Activated naive CD4-positive, alpha-beta T cell treated with Interleukin-2 at 50 U/mL for 16 hours (primary cell): ENCODE results near the gene SOST.
A peak's percentile ranks its signal among the peaks of the same experiment; 100 is the strongest.
"Not testable (repeated sequence)": the region's sequence is repeated elsewhere in the genome, so short reads cannot be mapped to it uniquely, and the experiment has no call there.

Experiments
- DNase-seq: peaks from one replicate; pipeline ENCODE4 v3.0.0-alpha.2; 2020

The SOST gene

GRCh38 chr17:43758497-43759174 is at the start of gene SOST:
TSS of gene SOST (minus strand) at chr17:43758791. CDS start at chr17:43758741, 50 bp downstream.
- DNase-seq = no peak

GRCh38 chr17:43808076-43808475 is 49.5 kb upstream of the SOST start:
- no peak for DNase-seq

- no peak for DNase-seq
Observed at GRCh38 chr17:43805117-43805516, 46.5 kb upstream of the SOST start.

- no peak for DNase-seq
Observed at GRCh38 chr17:43803758-43804157, 45.2 kb upstream of the SOST start.

GRCh38 chr17:43801844-43802243 is 43.3 kb upstream of the SOST start:
- DNase-seq = no peak

GRCh38 chr17:43800736-43801135 is 42.1 kb upstream of the SOST start:
- no peak for DNase-seq

GRCh38 chr17:43799047-43799446 is 40.5 kb upstream of the SOST start:
- no peak for DNase-seq

- DNase-seq = not testable (repeated sequence)
Observed at GRCh38 chr17:43798024-43798423, 39.4 kb upstream of the SOST start.

- DNase-seq = not testable (repeated sequence)
Observed at GRCh38 chr17:43792668-43793067, 34.1 kb upstream of the SOST start.

- no peak for DNase-seq
Observed at GRCh38 chr17:43791589-43791988, 33.0 kb upstream of the SOST start.

- no peak for DNase-seq
Observed at GRCh38 chr17:43790311-43790940, 31.8 kb upstream of the SOST start.

GRCh38 chr17:43789482-43789881 is 30.9 kb upstream of the SOST start:
- no peak for DNase-seq

GRCh38 chr17:43788540-43788939 is 29.9 kb upstream of the SOST start:
- DNase-seq = no peak

GRCh38 chr17:43787728-43788127 is 29.1 kb upstream of the SOST start:
- DNase-seq = no peak

GRCh38 chr17:43784628-43785101 is 26.1 kb upstream of the SOST start:
- DNase-seq = no peak

- DNase-seq = no peak
Observed at GRCh38 chr17:43784068-43784467, 25.5 kb upstream of the SOST start.

GRCh38 chr17:43782913-43783680 is 24.5 kb upstream of the SOST start:
- DNase-seq = no peak

GRCh38 chr17:43780135-43780534 is 21.5 kb upstream of the SOST start, which contains the start of gene CFAP97D1:
TSS of gene CFAP97D1 (plus strand) at chr17:43780435. CDS start at chr17:43780463, 28 bp downstream.
- DNase-seq = no peak

- no peak for DNase-seq
Observed at GRCh38 chr17:43779145-43780125, 20.8 kb upstream of the SOST start.

GRCh38 chr17:43778337-43779144 is 19.9 kb upstream of the SOST start, which contains the start of gene DUSP3:
TSS of gene DUSP3 (minus strand) at chr17:43778977. CDS start at chr17:43778924, 53 bp downstream.
- peak; percentile 77 for DNase-seq
